SJSA1 (cell line): ENCODE measurements around the gene RAB9A. TPM values are rescaled to one million over a fixed set of nuclear protein-coding genes. Genes with fewer than 3 reads are reported as not detected.
A peak's percentile ranks its signal among the peaks of the same experiment; 100 is the strongest.
"Not testable (repeated sequence)": the region's sequence is repeated elsewhere in the genome, so short reads cannot be mapped to it uniquely, and the experiment has no call there.

Experiments
- DNase-seq, 2 experiments: peaks; one replicate each; pipeline ENCODE4 v3.0.0-alpha.2; 2015 to 2020; ENCODE audit warnings: low spot score in 2 of 2, low read depth in 1 of 2
- H3K27ac ChIP-seq: fragments of 250-450 bp; sonication (Bioruptor Pico); 2 replicates; pipeline ENCODE4 v1.5.1; 2020; ENCODE audit warnings: mild to moderate bottlenecking, moderate library complexity
- H3K27me3 ChIP-seq: fragments of 250-450 bp; sonication (Bioruptor Pico); replicated peaks from 2 replicates; pipeline ENCODE4 v1.5.1; 2020; ENCODE audit warnings: mild to moderate bottlenecking, moderate library complexity
- H3K36me3 ChIP-seq: fragments of 250-450 bp; sonication (Bioruptor Pico); 2 replicates; pipeline ENCODE4 v1.5.1; 2020; ENCODE audit warnings: mild to moderate bottlenecking
- H3K4me1 ChIP-seq: fragments of 250-450 bp; sonication (Bioruptor Pico); replicated peaks from 2 replicates; pipeline ENCODE4 v1.6.1; 2021; ENCODE audit warnings: mild to moderate bottlenecking
- H3K4me3 ChIP-seq: fragments of 250-450 bp; sonication (Bioruptor Pico); 2 replicates; pipeline ENCODE4 v1.5.1; 2020; ENCODE audit warnings: mild to moderate bottlenecking
- H3K9me3 ChIP-seq: fragments of 250-450 bp; sonication (Bioruptor Pico); replicated peaks from 2 replicates; pipeline ENCODE4 v1.5.1; 2020; ENCODE audit warnings: mild to moderate bottlenecking
- total RNA-seq: library from RNA; depleted of rRNA; stranded (reverse); fragments of >200 nt; shearing (Covaris generic); gene quantifications from 2 replicates; pipeline ENCODE4 v1.2.3, GENCODE V29; 2014

The RAB9A gene
- total RNA-seq, 1 experiment from 2014 or later = 21.2 TPM

GRCh38 chrX:13724878-13725277, 36.0 kb downstream of the RAB9A start:
- not testable (repeated sequence) for DNase-seq, H3K9me3 ChIP-seq, H3K36me3 ChIP-seq, H3K4me3 ChIP-seq, H3K27ac ChIP-seq, H3K4me1 ChIP-seq, H3K27me3 ChIP-seq

DNA sequence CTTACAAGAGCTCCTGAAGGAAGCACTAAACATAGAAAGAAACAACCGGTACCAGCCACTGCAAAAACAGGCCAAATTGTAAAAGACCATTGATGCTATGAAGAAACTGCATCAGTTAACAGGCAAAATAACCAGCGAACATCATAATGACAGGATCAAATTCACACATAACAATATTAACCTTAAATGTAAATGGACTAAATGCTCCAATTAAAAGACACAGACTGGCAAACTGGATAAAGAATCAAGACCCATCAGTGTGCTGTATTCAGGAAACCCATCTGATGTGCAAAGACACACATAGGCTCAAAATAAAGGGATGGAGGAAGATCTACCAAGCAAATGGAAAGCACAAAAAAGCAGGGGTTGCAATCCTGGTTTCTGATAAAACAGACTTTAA, 37.7 kb downstream of the RAB9A start:
- DNase-seq, H3K27me3 ChIP-seq, H3K36me3 ChIP-seq, H3K4me1 ChIP-seq, H3K27ac ChIP-seq, H3K9me3 ChIP-seq, H3K4me3 ChIP-seq: not testable (repeated sequence)

GRCh38 chrX:13730523-13730922, 41.6 kb downstream of the RAB9A start:
- H3K4me1 ChIP-seq, H3K27ac ChIP-seq, DNase-seq, H3K9me3 ChIP-seq, H3K27me3 ChIP-seq, H3K36me3 ChIP-seq, H3K4me3 ChIP-seq: not testable (repeated sequence)

DNA sequence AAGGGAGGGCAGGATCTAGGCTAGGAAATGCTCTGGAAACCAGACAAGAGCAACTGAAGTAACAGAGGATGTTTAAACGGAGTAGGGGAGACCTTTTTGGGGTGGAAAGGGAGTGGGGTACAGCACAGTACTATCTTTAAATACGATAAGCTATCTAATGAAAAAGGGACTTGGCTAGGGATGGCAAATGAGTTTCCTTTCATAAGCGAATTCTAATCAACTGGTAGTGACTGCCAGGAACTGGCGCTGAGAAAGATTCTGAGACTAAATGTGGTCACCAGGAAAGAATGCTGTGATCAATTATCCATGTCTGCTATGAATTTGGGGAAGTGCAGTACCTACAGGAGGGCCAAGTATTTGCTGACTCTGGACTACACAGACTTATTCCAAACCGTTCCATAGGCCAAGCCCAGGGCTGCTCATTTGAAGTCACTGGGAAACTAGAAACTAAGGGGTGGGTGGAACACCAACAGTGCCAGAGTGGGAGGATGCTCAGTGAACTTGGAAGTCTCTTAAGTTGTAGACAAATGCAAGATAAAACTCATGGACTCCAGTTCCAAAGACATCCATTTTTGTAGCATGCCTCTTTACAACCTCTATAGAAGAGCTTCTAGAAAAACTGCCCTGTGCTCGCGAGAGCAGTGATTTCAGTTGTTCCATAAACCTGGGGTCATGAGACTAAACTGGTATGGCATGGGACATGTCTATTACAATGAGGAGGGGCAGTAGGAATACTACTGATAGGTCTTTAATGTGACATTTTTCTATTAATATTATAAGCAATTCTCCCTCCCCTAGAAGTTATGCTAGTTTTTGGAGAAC, 43.5 kb downstream of the RAB9A start:
- no peak for DNase-seq
- Histone ChIP-seq H3K4me1 (no peaks in the 10 kb centered on the region; the same call in 1 of the 2 replicates), H3K36me3 (peaks cover 3% of the 10 kb centered on the region; the same call in 1 of the 2 replicates), H3K27me3 (no peaks in the 10 kb centered on the region), H3K4me3 (no peak overlapping the region), H3K27ac (no peak overlapping the region), H3K9me3 (no peaks in the 10 kb centered on the region)

- H3K27ac ChIP-seq = no peak overlapping the region
- no peaks in the 10 kb centered on the region; the same call in 1 of the 2 replicates for H3K4me1 ChIP-seq
- peak overlapping the region; percentile 73 for H3K4me3 ChIP-seq
- H3K9me3 ChIP-seq = no peaks in the 10 kb centered on the region
- peaks cover 3% of the 10 kb centered on the region; the same call in 1 of the 2 replicates for H3K36me3 ChIP-seq
- DNase-seq = no peak
- no peaks in the 10 kb centered on the region for H3K27me3 ChIP-seq
Measured at GRCh38 chrX:13733506-13733905, 44.6 kb downstream of the RAB9A start.

- Histone ChIP-seq H3K4me1 (no peaks in the 10 kb centered on the region; the same call in 1 of the 2 replicates), H3K27ac (peak within 1 kb of the TSS; percentile 44), H3K9me3 (no peaks in the 10 kb centered on the region), H3K4me3 (peak within 1 kb of the TSS; percentile 73), H3K27me3 (no peaks in the 10 kb centered on the region), H3K36me3 (peaks cover 3% of the 10 kb centered on the region; the same call in 1 of the 2 replicates)
- peak; percentile 81 to 88 for DNase-seq
Measured at GRCh38 chrX:13734278-13735172, 45.6 kb downstream of the RAB9A start, which contains the start of the genes OFD1 and TRAPPC2. Gene OFD1 (plus strand): TSS chrX:13734748. CDS start chrX:13735072, 324 bp downstream. Gene TRAPPC2 (minus strand): TSS chrX:13734620. CDS start chrX:13719963, 14,657 bp downstream.

DNA sequence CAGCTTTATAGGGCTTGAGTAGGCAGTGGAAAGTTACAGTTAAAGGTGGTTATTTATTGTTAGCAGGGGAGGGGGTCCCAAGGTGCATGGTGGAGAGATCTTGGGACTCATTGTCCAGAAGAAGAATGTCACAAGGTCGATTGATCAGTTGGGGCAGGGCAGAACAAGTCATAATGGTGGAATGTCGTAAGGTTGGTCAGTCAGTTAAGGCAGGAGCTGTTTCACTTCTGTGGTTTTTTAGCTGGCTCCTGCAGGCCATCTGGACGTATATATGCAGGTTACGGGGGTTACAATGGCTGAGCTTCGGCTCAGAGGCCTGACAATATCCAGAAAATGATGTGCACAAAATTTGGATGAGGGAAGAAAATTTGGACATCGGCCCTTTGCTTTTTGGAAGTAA, 52.8 kb downstream of the RAB9A start:
- Histone ChIP-seq H3K4me1 (no peaks in the 10 kb centered on the region), H3K36me3 (peaks cover 6% of the 10 kb centered on the region), H3K4me3 (no peak overlapping the region), H3K9me3 (no peaks in the 10 kb centered on the region), H3K27ac (no peak overlapping the region), H3K27me3 (no peaks in the 10 kb centered on the region)
- DNase-seq = no peak

GRCh38 chrX:13742397-13743176, 53.7 kb downstream of the RAB9A start:
- Histone ChIP-seq H3K27ac (no peak overlapping the region), H3K36me3 (peaks cover 6% of the 10 kb centered on the region), H3K9me3 (no peaks in the 10 kb centered on the region), H3K4me3 (no peak overlapping the region), H3K4me1 (no peaks in the 10 kb centered on the region), H3K27me3 (no peaks in the 10 kb centered on the region)
- DNase-seq = no peak

DNA sequence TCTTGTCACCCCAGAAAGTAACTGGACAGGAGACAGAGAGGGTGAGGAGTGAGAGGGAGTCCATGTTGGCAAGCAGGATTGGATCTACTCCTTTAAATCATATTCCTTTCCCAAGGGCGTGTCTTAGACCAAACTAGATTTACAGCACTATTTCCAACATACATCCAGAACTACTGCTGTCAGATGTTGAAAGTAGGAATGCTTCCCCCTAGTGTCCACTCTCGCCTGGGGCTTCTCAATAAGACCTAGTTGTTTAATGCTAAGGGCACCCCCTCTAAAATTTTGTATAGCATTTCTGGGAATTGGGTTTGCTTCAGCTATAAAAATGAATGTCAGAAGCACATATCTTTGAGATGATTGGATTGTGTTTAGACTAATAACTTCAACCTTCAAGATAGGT, 58.9 kb downstream of the RAB9A start:
- H3K4me3 ChIP-seq = no peak overlapping the region
- H3K9me3 ChIP-seq = no peaks in the 10 kb centered on the region
- H3K4me1 ChIP-seq = no peaks in the 10 kb centered on the region
- no peak overlapping the region for H3K27ac ChIP-seq
- H3K36me3 ChIP-seq = peaks cover 5% of the 10 kb centered on the region; the same call in 1 of the 2 replicates
- peak in 1 of 2 experiments; percentile 14 for DNase-seq
- no peaks in the 10 kb centered on the region for H3K27me3 ChIP-seq

DNA sequence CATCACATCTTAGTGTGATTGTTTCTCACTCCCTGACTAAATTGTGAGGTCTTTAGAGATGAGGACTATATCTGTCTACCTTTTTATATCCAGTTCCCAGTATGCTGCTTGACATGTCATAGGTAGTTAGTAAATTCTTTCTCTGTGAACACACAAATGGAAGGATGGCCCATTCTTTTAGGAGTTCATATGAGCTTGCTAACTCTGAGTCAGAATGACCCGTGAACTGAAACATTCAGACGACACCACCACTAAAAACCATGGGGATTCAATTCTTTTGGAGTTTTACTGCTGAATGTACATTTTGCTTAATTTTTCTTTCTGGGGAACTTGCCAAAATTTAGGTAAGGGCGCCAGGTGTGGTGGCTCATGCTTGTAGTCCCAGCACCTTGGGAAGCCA, 59.6 kb downstream of the RAB9A start:
- H3K27me3 ChIP-seq = no peaks in the 10 kb centered on the region
- no peaks in the 10 kb centered on the region for H3K4me1 ChIP-seq
- DNase-seq = no peak
- H3K27ac ChIP-seq = no peak overlapping the region
- no peak overlapping the region for H3K4me3 ChIP-seq
- H3K9me3 ChIP-seq = no peaks in the 10 kb centered on the region
- peaks cover 5% of the 10 kb centered on the region; the same call in 1 of the 2 replicates for H3K36me3 ChIP-seq

DNA sequence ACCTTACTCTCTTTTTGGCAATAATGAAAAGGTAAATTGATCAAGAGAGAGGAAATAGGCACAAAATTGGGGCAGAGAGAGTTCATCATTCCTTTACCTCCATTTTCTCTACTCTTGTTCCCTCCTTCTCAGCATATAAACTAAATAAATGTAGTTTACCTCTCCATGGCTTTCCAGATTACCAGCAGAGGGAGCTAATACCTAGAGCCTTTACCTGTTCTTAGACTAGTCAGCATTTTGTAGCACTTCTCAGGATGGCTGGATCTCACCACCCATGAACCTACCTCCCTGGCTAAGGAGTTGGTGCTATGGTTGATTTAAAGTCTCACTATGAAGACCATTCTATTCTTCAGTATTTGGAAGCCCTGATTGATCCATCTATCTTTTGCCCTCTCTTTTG, 61.3 kb downstream of the RAB9A start:
- no peak overlapping the region for H3K4me3 ChIP-seq
- no peaks in the 10 kb centered on the region for H3K4me1 ChIP-seq
- H3K36me3 ChIP-seq = peaks cover 5% of the 10 kb centered on the region; the same call in 1 of the 2 replicates
- DNase-seq = no peak
- no peak overlapping the region for H3K27ac ChIP-seq
- no peaks in the 10 kb centered on the region for H3K27me3 ChIP-seq
- H3K9me3 ChIP-seq = no peaks in the 10 kb centered on the region

DNA sequence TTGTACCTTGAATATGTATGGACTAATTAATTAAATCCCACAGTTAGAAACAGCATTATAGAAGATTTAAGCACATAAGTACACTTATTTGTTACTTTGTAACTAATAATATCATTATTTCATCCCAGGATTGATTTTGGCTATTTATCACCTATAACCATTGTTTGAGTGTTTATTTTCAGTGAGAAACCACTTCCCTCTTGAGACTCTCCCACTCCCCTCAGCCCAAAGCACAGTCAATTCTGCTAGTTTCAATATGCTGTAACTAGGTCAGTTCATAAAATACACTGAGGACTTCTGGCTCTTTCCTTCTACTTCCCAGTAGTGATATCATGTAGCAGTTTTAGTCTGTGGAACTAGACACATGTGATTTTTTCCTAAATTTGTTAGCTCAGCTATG, 61.9 kb downstream of the RAB9A start:
- peaks cover 5% of the 10 kb centered on the region; the same call in 1 of the 2 replicates for H3K36me3 ChIP-seq
- no peaks in the 10 kb centered on the region for H3K9me3 ChIP-seq
- H3K27me3 ChIP-seq = no peaks in the 10 kb centered on the region
- H3K27ac ChIP-seq = no peak overlapping the region
- no peak overlapping the region for H3K4me3 ChIP-seq
- H3K4me1 ChIP-seq = no peaks in the 10 kb centered on the region
- no peak for DNase-seq

DNA sequence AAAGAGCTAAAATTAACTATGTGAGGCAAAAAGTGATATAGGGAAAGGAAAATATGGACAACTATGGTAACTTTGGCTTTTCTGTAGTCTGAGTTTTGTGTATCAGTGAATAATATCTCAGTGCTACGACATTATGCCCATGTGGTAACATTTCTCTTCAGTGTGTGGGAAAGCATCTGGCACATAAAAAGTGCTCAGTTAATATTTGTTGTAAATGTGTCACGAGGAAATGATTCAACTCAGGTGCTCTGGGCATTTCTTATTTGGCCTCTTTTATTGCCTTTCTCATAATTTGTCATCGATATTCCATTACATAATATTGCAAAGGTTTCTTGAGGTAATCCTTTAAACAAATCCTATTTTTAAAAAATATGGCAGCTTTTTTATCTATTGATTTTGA, 63.2 kb downstream of the RAB9A start:
- H3K27ac ChIP-seq = no peak overlapping the region
- no peak overlapping the region for H3K4me3 ChIP-seq
- 0 out of 2 replicates have a peak, but pooled peaks cover 5% of the 10 kb centered on the region for H3K36me3 ChIP-seq
- no peaks in the 10 kb centered on the region for H3K27me3 ChIP-seq
- no peaks in the 10 kb centered on the region for H3K9me3 ChIP-seq
- DNase-seq = no peak
- H3K4me1 ChIP-seq = no peaks in the 10 kb centered on the region
